OCI-LY3 (cell line): ENCODE results near the gene EVA1A.

Source experiments
- H2AFZ ChIP-seq: fragments of 200-600, 300-600 bp; shearing (Covaris generic); 2 replicates; pipeline ENCODE4 v1.6.0; 2014; ENCODE audit warnings: antibody characterized with exemption, low read depth, low read length
- H3K27ac ChIP-seq: fragments of 200-600, 300-600 bp; sonication (generic); 2 replicates; pipeline ENCODE4 v1.5.1; 2014; ENCODE audit warnings: mild to moderate bottlenecking, low read length, moderate library complexity, mixed read lengths
- H3K27me3 ChIP-seq: fragments of 200-600, 300-600 bp; sonication (generic); 2 replicates; pipeline ENCODE4 v1.6.1; 2014; ENCODE audit warnings: low read depth, low read length, mixed read lengths
- H3K36me3 ChIP-seq: fragments of 200-600, 300-600 bp; sonication (generic); replicated peaks from 2 replicates; pipeline ENCODE3; 2014; ENCODE audit warnings: low read depth, low read length, mixed read lengths
- H3K4me1 ChIP-seq: fragments of 300-600, 200-600 bp; sonication (generic); 2 replicates; pipeline ENCODE4 v1.6.1; 2014; ENCODE audit warnings: low read length, mixed read lengths
- H3K4me2 ChIP-seq: fragments of 200-600, 300-600 bp; sonication (generic); 2 replicates; pipeline ENCODE4 v1.6.1; 2014; ENCODE audit warnings: low read length, mixed read lengths
- H3K4me3 ChIP-seq: fragments of 300-600, 200-600 bp; sonication (generic); 2 replicates; pipeline ENCODE4 v1.5.1; 2014; ENCODE audit warnings: antibody characterized with exemption, mild to moderate bottlenecking, low read length, moderate library complexity
- H3K79me2 ChIP-seq: fragments of 300-600, 200-600 bp; shearing (Covaris generic); 2 replicates; pipeline ENCODE4 v1.6.1; 2014; ENCODE audit warnings: mild to moderate bottlenecking, low read length, mixed read lengths
- H3K9ac ChIP-seq: fragments of 300-600, 200-600 bp; shearing (Covaris generic); 2 replicates; pipeline ENCODE4 v1.6.0; 2014; ENCODE audit warnings: mild to moderate bottlenecking, low read length, moderate library complexity
- H3K9me3 ChIP-seq: fragments of 200-600, 300-600 bp; shearing (Covaris generic); 2 replicates; pipeline ENCODE4 v1.6.1; 2014; ENCODE audit warnings: low read length, mixed read lengths; ENCODE audit not compliant: insufficient read depth
- H4K20me1 ChIP-seq: fragments of 200-600, 300-600 bp; sonication (generic); 2 replicates; pipeline ENCODE4 v1.6.1; 2016; ENCODE audit warnings: low read length, mixed read lengths; ENCODE audit not compliant: insufficient read depth
- EZH2phosphoT487 ChIP-seq: fragments of 200-600 bp; shearing (Covaris generic); IDR thresholded peaks from 2 replicates; pipeline ENCODE4 v1.6.1; 2018; ENCODE audit warnings: antibody characterized with exemption, mixed run types, low read depth
- TF ChIP-seq, protein P1 (sequence below): fragments of 200-600, 300-600 bp; sonication (generic); IDR thresholded peaks from 2 replicates; pipeline ENCODE4 v1.5.1; 2014; ENCODE audit warnings: antibody characterized with exemption, low read length, low read depth

The EVA1A gene

DNA sequence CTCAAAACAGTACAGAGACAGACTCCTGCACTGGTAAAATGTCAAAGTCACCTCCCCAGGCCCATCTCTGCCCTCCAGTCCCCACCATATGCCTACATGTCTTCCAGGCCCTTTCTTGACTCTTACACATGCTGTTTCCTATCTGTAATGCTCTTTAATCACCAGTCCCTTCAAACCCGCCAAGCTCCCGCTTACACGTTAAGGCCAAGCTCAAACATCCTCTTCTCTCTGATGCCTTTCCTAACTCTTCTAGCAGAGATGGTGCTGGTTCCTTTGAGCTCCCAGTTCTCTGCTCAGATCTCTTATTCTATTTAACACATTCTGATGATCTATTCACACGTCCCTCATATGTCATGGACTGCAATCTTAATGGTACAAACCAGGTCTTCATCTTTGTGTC is 5.0 kb downstream of the EVA1A start:
- Histone ChIP-seq H3K9ac (no peak overlapping the region), H2AFZ (no peak overlapping the region), H3K4me3 (no peak overlapping the region), H3K27ac (no peak overlapping the region), H3K79me2 (no peaks in the 10 kb centered on the region), H3K4me1 (no peaks in the 10 kb centered on the region), H4K20me1 (no peaks in the 10 kb centered on the region), H3K36me3 (no peaks in the 10 kb centered on the region), H3K27me3 (peaks cover 12% of the 10 kb centered on the region; the same call in 1 of the 2 replicates), H3K4me2 (no peak overlapping the region), H3K9me3 (no peaks in the 10 kb centered on the region)
- TF ChIP-seq EZH2phosphoT487, result no peak
- TF ChIP-seq, protein P1, sequence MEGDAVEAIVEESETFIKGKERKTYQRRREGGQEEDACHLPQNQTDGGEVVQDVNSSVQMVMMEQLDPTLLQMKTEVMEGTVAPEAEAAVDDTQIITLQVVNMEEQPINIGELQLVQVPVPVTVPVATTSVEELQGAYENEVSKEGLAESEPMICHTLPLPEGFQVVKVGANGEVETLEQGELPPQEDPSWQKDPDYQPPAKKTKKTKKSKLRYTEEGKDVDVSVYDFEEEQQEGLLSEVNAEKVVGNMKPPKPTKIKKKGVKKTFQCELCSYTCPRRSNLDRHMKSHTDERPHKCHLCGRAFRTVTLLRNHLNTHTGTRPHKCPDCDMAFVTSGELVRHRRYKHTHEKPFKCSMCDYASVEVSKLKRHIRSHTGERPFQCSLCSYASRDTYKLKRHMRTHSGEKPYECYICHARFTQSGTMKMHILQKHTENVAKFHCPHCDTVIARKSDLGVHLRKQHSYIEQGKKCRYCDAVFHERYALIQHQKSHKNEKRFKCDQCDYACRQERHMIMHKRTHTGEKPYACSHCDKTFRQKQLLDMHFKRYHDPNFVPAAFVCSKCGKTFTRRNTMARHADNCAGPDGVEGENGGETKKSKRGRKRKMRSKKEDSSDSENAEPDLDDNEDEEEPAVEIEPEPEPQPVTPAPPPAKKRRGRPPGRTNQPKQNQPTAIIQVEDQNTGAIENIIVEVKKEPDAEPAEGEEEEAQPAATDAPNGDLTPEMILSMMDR, result no peak

DNA sequence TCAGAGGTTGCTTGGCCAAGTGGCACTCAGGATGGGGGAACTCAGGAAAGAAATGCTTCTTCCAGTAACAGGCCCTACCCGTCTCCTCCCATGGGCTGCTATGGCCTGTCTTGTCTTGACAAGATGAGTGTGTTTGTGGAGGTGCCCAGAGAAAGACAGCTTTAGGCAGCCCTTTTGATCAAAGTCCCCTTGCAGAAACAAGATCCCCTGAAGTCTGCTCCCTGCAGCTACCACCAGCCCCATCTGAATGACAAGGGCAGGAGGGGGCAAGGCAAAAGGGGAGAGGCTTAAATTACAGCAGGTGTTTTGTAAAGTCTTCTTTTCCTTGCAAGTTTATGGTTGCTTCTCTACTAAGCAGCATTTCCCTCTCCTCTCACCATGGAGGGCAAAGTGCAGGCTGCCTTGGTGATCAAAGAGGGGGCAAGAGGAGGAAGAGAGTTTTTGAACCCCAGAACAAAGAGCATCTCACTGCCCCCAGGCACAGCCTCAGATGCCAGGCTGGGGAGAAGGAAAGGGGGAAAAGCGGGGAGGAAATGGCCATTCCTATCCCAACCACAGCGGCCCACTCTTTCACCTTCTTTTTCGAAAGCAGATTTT is 6.7 kb downstream of the EVA1A start:
- Histone ChIP-seq H3K79me2 (no peaks in the 10 kb centered on the region), H3K4me3 (no peak overlapping the region), H3K36me3 (no peaks in the 10 kb centered on the region), H3K9ac (no peak overlapping the region), H2AFZ (no peak overlapping the region), H4K20me1 (no peaks in the 10 kb centered on the region), H3K27me3 (peaks cover 22% of the 10 kb centered on the region; the same call in 1 of the 2 replicates), H3K9me3 (no peaks in the 10 kb centered on the region), H3K4me1 (no peaks in the 10 kb centered on the region), H3K4me2 (no peak overlapping the region), H3K27ac (no peak overlapping the region)
- TF ChIP-seq EZH2phosphoT487, result no peak
- TF ChIP-seq, protein P1, result no peak

DNA sequence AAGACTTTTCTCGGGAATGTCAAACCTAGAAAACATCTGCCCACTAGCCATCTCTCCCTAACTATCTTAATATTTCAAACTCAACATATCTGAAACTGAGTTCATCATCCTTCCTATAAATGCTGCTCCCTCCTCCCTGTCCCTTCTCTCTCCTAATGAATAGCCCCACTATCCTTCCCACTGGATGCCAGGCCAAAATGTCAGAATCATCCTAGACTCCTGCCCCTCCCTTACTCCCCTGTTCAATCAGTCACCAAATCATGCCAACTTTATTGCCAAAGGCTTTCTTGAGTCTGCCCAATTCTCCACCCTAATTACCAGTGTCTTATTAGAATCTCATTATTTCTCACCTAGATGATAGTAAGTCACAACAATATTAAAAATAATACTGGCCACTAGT is 8.5 kb downstream of the EVA1A start:
- H3K9ac ChIP-seq, result no peak overlapping the region
- H3K27me3 ChIP-seq, result peaks cover 19% of the 10 kb centered on the region; the same call in 1 of the 2 replicates
- no peaks in the 10 kb centered on the region for H3K36me3 ChIP-seq
- H2AFZ ChIP-seq, result no peak overlapping the region
- H3K4me2 ChIP-seq, result no peak overlapping the region
- no peaks in the 10 kb centered on the region for H3K79me2 ChIP-seq
- no peaks in the 10 kb centered on the region for H4K20me1 ChIP-seq
- TF ChIP-seq EZH2phosphoT487, result no peak
- TF ChIP-seq, protein P1, result no peak
- H3K9me3 ChIP-seq, result no peaks in the 10 kb centered on the region
- H3K4me1 ChIP-seq, result no peaks in the 10 kb centered on the region
- no peak overlapping the region for H3K4me3 ChIP-seq
- H3K27ac ChIP-seq, result no peak overlapping the region

DNA sequence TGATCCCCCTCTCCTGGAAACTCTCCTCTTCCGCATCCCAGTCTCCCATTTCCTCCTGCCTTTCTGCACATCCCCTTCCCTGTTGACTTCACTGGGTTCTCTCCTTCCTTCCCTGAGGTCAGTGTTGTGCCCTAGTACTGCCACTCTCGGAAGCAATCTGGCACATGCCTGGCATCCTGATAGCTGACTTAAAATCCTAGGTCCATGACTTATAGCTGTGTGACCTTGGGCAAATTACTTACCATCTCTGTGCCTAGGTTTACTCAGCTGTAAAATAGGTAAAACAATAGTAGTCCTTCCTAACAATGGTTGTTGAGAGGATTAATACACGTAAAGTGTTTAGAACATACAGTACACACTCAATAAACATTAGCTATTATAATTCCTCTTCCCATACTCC is 9.3 kb downstream of the EVA1A start:
- Histone ChIP-seq H3K9me3 (no peaks in the 10 kb centered on the region), H2AFZ (no peak overlapping the region), H3K4me1 (no peaks in the 10 kb centered on the region), H4K20me1 (no peaks in the 10 kb centered on the region), H3K9ac (no peak overlapping the region), H3K27me3 (peaks cover 23% of the 10 kb centered on the region; the same call in 1 of the 2 replicates), H3K79me2 (no peaks in the 10 kb centered on the region), H3K36me3 (no peaks in the 10 kb centered on the region), H3K4me3 (no peak overlapping the region), H3K27ac (no peak overlapping the region), H3K4me2 (no peak overlapping the region)
- no peak for TF ChIP-seq EZH2phosphoT487
- TF ChIP-seq, protein P1, result no peak
